Ascending aorta (tissue), 2 donors: Measurements from ENCODE around the gene FBXO8. TPM values are rescaled to one million over a fixed set of nuclear protein-coding genes. Genes with fewer than 3 reads are reported as not detected.

Source experiments
- DNase-seq, 2 donors: peaks; one replicate each; pipeline ENCODE4 v3.0.0-alpha.2; 2019; ENCODE audit warnings: low spot score in 2 of 2
- H3K27ac ChIP-seq, 2 donors: fragments of 200-600 bp; sonication (generic); one replicate each; pipeline ENCODE4 v1.5.1; 2016 to 2017; ENCODE audit warnings: mild to moderate bottlenecking in 1 of 2
- H3K27me3 ChIP-seq: fragments of 200-600 bp; sonication (generic); one replicate; pipeline ENCODE4 v1.5.1; 2017
- H3K36me3 ChIP-seq, 2 donors: fragments of 200-600 bp; sonication (generic); one replicate each; pipeline ENCODE4 v1.5.1; 2016
- H3K4me1 ChIP-seq, 2 donors: fragments of 200-600 bp; sonication (generic); one replicate each; pipeline ENCODE4 v1.5.1; 2016 to 2017; ENCODE audit warnings: mild to moderate bottlenecking in 1 of 2
- H3K4me3 ChIP-seq, 2 donors: fragments of 200-600 bp; sonication (generic); one replicate each; pipeline ENCODE4 v1.5.1; 2016 to 2017; ENCODE audit warnings: mild to moderate bottlenecking in 1 of 2
- H3K9me3 ChIP-seq, 2 donors: fragments of 200-600 bp; sonication (generic); one replicate each; pipeline ENCODE4 v1.5.1; 2016
- CTCF ChIP-seq, 3 experiments: fragments of 200-600 bp in 2 of 3; fragments of 450-650 bp in 1 of 3; sonication (generic) in 2 of 3; IDR thresholded peaks; one replicate each; pipeline ENCODE4 v1.5.1; 2016 to 2019; ENCODE audit warnings: antibody characterized with exemption in 3 of 3, mild to moderate bottlenecking in 1 of 3, moderate library complexity in 1 of 3
- intact Hi-C: fragments of 100-400 bp; cut with DNase I; formaldehyde crosslinking; loops from one replicate; pipeline ENCODE4 v1.15.1; 2023
- total RNA-seq: library from RNA; depleted of rRNA; stranded (reverse); fragments of >200 nt; gene quantifications from one replicate; pipeline ENCODE4 v1.1.0, GENCODE V29; 2016

FBXO8 gene
- total RNA-seq, 1 donor from 2014 or later, result 15.5 TPM

GRCh38 chr4:174204164-174204831 lies 79.2 kb downstream of the FBXO8 start:
- DNase-seq, result no peak
- intact Hi-C loops, result no loop called here
- H3K27me3 ChIP-seq, result no peaks in the 10 kb centered on the region
- no peak overlapping the region for H3K4me3 ChIP-seq
- H3K4me1 ChIP-seq, result no peaks in the 10 kb centered on the region
- H3K36me3 ChIP-seq, result no peaks in the 10 kb centered on the region
- no peaks in the 10 kb centered on the region for H3K9me3 ChIP-seq
- no peak for TF ChIP-seq CTCF (IDR thresholded peaks at IDR 0.05)
- no peak overlapping the region for H3K27ac ChIP-seq

- H3K9me3 ChIP-seq, result no peaks in the 10 kb centered on the region
- DNase-seq, result no peak
- H3K4me3 ChIP-seq, result no peak overlapping the region
- TF ChIP-seq CTCF (IDR thresholded peaks at IDR 0.05), result no peak
- H3K27ac ChIP-seq, result no peak overlapping the region
- no peaks in the 10 kb centered on the region for H3K36me3 ChIP-seq
- intact Hi-C loops, result no loop called here
- H3K4me1 ChIP-seq, result no peaks in the 10 kb centered on the region
- H3K27me3 ChIP-seq, result no peaks in the 10 kb centered on the region
Observed at GRCh38 chr4:174201871-174202270, 81.6 kb downstream of the FBXO8 start.

GRCh38 chr4:174199735-174200134 lies 83.7 kb downstream of the FBXO8 start:
- Histone ChIP-seq H3K27me3 (no peaks in the 10 kb centered on the region), H3K4me3 (no peak overlapping the region), H3K4me1 (no peaks in the 10 kb centered on the region), H3K36me3 (no peaks in the 10 kb centered on the region), H3K9me3 (no peaks in the 10 kb centered on the region), H3K27ac (no peak overlapping the region)
- intact Hi-C loops, result no loop called here
- TF ChIP-seq CTCF (IDR thresholded peaks at IDR 0.05), result no peak
- DNase-seq, result no peak

GRCh38 chr4:174198828-174199227 lies 84.6 kb downstream of the FBXO8 start:
- Histone ChIP-seq H3K27ac (no peak overlapping the region), H3K9me3 (no peaks in the 10 kb centered on the region), H3K4me3 (no peak overlapping the region), H3K27me3 (no peaks in the 10 kb centered on the region), H3K4me1 (no peaks in the 10 kb centered on the region), H3K36me3 (no peaks in the 10 kb centered on the region)
- TF ChIP-seq CTCF (IDR thresholded peaks at IDR 0.05), result no peak
- intact Hi-C loops, result no loop called here
- no peak for DNase-seq

- intact Hi-C loops, result no loop called here
- no peaks in the 10 kb centered on the region for H3K9me3 ChIP-seq
- DNase-seq, result no peak
- no peak for TF ChIP-seq CTCF (IDR thresholded peaks at IDR 0.05)
- no peaks in the 10 kb centered on the region for H3K36me3 ChIP-seq
- H3K27me3 ChIP-seq, result no peaks in the 10 kb centered on the region
- no peak overlapping the region for H3K4me3 ChIP-seq
- no peak overlapping the region for H3K27ac ChIP-seq
- H3K4me1 ChIP-seq, result no peaks in the 10 kb centered on the region
Observed at GRCh38 chr4:174198396-174198795, 85.1 kb downstream of the FBXO8 start.
